Left renal pelvis (tissue), 4 donors: ENCODE data around the gene VCX2. TPM values are rescaled to one million over a fixed set of nuclear protein-coding genes. Genes with fewer than 3 reads are reported as not detected.
"Not testable (repeated sequence)": the region's sequence is repeated elsewhere in the genome, so short reads cannot be mapped to it uniquely, and the experiment has no call there.

Experiments used
- DNase-seq, 4 donors: peaks; one replicate each; pipeline ENCODE4 v3.0.0-alpha.2; 2013; ENCODE audit warnings: low read depth in 4 of 4, low spot score in 3 of 4
- polyA plus RNA-seq, 4 donors: library from polyadenylated mRNA; unstranded; fragments of 120-200 nt; gene quantifications; one replicate each; pipeline ENCODE4 v1.2.1, GENCODE V29; 2013; ENCODE audit not compliant: insufficient read length in 4 of 4

The VCX2 gene
- polyA plus RNA-seq, 4 donors: not detected

DNA sequence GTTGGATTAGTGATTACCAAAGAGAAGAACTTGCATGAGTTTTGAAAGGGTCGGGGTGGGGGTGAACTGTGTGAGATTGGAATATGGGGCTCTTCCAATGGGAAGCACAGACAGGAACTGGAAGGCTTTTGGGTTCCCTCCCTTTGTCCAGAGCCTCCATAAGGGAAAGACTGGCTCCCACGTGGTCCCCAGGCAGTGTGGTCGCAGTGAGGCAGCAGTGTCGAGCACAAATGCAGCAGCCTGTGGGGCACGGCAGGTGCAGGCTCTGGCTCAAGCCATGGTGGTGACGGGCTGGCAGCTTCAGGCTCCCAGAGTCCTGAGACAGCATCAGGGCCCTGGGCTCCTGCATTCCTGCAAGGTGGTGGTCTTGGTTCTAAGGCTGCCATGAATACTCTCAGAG is 45.5 kb downstream of the VCX2 start:
- no peak for DNase-seq

DNA sequence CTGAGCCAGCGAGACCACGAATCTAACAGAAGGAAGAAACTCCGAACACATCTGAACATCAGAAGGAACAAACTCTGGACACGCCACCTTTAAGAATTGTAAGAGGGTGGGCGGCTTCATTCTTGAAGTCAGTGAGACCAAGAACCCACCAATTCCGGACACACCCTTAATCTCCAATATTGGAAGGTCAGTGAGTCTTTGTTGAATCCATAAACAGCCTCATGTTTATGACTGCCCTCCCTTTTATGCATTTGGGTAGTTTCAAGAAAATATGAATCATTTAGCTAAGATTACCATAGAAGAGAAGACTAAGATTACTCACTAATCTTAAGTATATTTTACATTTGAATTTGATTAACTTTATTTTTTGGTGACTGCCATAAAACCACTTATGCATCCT is 48.5 kb downstream of the VCX2 start:
- no peak for DNase-seq

DNA sequence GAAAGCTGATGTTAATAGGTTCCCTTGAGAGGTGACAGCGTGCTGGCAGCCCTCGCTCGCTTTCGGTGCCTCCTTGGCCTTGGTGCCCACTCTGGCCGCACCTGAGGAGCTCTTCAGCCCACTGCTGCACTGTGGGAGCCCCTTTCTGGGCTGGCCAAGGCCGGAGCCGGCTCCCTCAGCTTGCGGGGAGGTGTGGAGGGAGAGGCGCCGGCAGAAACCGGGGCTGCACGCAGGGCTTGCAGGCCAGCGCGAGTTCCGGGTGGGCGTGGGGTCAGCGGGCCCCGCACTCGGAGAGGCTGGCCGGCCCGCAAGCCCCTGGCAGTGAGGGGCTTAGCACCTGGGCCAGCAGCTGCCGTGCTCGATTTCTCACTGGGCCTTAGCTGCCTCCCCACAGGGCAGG is 49.7 kb downstream of the VCX2 start:
- not testable (repeated sequence) for DNase-seq

Other genes starting within 250 kb of the VCX2 start
- 10 to 100 TPM; 17.5 to 28.1 (median 27.1) TPM for gene PNPLA4, start 243.9 kb downstream of the VCX2 start, polyA plus RNA-seq